ENCODE measurements around the gene TMEM91.

Gene TMEM91

DNA sequence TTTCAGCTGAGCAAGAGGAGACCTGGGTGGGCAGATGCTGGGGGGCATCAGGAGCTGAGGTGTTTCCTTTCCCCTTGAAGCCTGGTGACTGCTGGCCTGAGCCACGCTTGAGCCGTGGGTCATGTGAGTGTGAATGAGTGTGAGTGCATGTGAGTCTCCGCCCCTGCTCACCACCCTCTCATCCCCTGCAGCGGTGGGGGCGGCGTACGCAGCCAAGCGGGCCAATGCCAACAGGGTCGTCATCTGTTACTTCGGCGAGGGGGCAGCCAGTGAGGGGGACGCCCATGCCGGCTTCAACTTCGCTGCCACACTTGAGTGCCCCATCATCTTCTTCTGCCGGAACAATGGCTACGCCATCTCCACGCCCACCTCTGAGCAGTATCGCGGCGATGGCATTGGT, 45.6 kb downstream of the TMEM91 start:
- TF ChIP-seq EZH2phosphoT487 (IDR thresholded peaks at IDR 0.05; ENCODE audit: low read length) (no peak), EZH2 (optimal IDR thresholded peaks at IDR 0.05; ENCODE audit: low read depth, low read length) (no peak)
- TF ChIP-seq, protein P1, sequence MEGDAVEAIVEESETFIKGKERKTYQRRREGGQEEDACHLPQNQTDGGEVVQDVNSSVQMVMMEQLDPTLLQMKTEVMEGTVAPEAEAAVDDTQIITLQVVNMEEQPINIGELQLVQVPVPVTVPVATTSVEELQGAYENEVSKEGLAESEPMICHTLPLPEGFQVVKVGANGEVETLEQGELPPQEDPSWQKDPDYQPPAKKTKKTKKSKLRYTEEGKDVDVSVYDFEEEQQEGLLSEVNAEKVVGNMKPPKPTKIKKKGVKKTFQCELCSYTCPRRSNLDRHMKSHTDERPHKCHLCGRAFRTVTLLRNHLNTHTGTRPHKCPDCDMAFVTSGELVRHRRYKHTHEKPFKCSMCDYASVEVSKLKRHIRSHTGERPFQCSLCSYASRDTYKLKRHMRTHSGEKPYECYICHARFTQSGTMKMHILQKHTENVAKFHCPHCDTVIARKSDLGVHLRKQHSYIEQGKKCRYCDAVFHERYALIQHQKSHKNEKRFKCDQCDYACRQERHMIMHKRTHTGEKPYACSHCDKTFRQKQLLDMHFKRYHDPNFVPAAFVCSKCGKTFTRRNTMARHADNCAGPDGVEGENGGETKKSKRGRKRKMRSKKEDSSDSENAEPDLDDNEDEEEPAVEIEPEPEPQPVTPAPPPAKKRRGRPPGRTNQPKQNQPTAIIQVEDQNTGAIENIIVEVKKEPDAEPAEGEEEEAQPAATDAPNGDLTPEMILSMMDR (IDR thresholded peaks at IDR 0.05; ENCODE audit: low read length), result no peak
- H3K9ac ChIP-seq (ENCODE audit: low read length), result no peak overlapping the region
- H3K9me2 ChIP-seq (replicated peaks; ENCODE audit: insufficient read depth, low read length), result no peaks in the 10 kb centered on the region
- H3K4me1 ChIP-seq (ENCODE audit: low read length), result no peaks in the 10 kb centered on the region
- H3F3A ChIP-seq (ENCODE audit: insufficient read depth, low read length), result no peaks in the 10 kb centered on the region
- H3K9me3 ChIP-seq (replicated peaks; ENCODE audit: insufficient read depth, low read length), result no peaks in the 10 kb centered on the region
- no peak overlapping the region for H2AFZ ChIP-seq (ENCODE audit: low read length)
- no peaks in the 10 kb centered on the region for H3K27me3 ChIP-seq (replicated peaks; ENCODE audit: insufficient read depth, low read length)
- no peak overlapping the region for H3K27ac ChIP-seq (ENCODE audit: low read length)
- H3K4me2 ChIP-seq (ENCODE audit: low read depth, low read length), result no peak overlapping the region
- no peaks in the 10 kb centered on the region for H3K79me2 ChIP-seq (ENCODE audit: low read length)
- no peak overlapping the region for H3K4me3 ChIP-seq (ENCODE audit: low read length)
- DNase-seq, result no peak
- H4K20me1 ChIP-seq (ENCODE audit: insufficient read depth, low read length), result no peaks in the 10 kb centered on the region
- H3K36me3 ChIP-seq (replicated peaks; ENCODE audit: insufficient read depth, low read length), result no peaks in the 10 kb centered on the region

- Histone ChIP-seq H2AFZ (ENCODE audit: low read length) (no peak overlapping the region), H3K27ac (ENCODE audit: low read length) (no peak overlapping the region), H4K20me1 (ENCODE audit: insufficient read depth, low read length) (no peaks in the 10 kb centered on the region), H3K36me3 (replicated peaks; ENCODE audit: insufficient read depth, low read length) (no peaks in the 10 kb centered on the region), H3K9me3 (replicated peaks; ENCODE audit: insufficient read depth, low read length) (no peaks in the 10 kb centered on the region), H3K4me1 (ENCODE audit: low read length) (no peaks in the 10 kb centered on the region), H3K4me3 (ENCODE audit: low read length) (no peak overlapping the region), H3K27me3 (replicated peaks; ENCODE audit: insufficient read depth, low read length) (no peaks in the 10 kb centered on the region), H3K9ac (ENCODE audit: low read length) (no peak overlapping the region), H3F3A (ENCODE audit: insufficient read depth, low read length) (no peaks in the 10 kb centered on the region), H3K4me2 (ENCODE audit: low read depth, low read length) (no peak overlapping the region), H3K9me2 (replicated peaks; ENCODE audit: insufficient read depth, low read length) (no peaks in the 10 kb centered on the region), H3K79me2 (ENCODE audit: low read length) (no peaks in the 10 kb centered on the region)
- TF ChIP-seq EZH2phosphoT487 (IDR thresholded peaks at IDR 0.05; ENCODE audit: low read length), result no peak
- DNase-seq, result no peak
Observed at GRCh38 chr19:41422456-41422855, 46.1 kb downstream of the TMEM91 start.

GRCh38 chr19:41422955-41423354, 46.6 kb downstream of the TMEM91 start:
- DNase-seq, result no peak
- H3K9me3 ChIP-seq (replicated peaks; ENCODE audit: insufficient read depth, low read length), result no peaks in the 10 kb centered on the region
- TF ChIP-seq, protein P1 (IDR thresholded peaks at IDR 0.05; ENCODE audit: low read length), result no peak
- TF ChIP-seq EZH2phosphoT487 (IDR thresholded peaks at IDR 0.05; ENCODE audit: low read length) (no peak), EZH2 (optimal IDR thresholded peaks at IDR 0.05; ENCODE audit: low read depth, low read length) (no peak)
- H3K27me3 ChIP-seq (replicated peaks; ENCODE audit: insufficient read depth, low read length), result no peaks in the 10 kb centered on the region
- H3K4me1 ChIP-seq (ENCODE audit: low read length), result no peaks in the 10 kb centered on the region
- no peak overlapping the region for H2AFZ ChIP-seq (ENCODE audit: low read length)
- no peak overlapping the region for H3K9ac ChIP-seq (ENCODE audit: low read length)
- no peak overlapping the region for H3K4me2 ChIP-seq (ENCODE audit: low read depth, low read length)
- no peaks in the 10 kb centered on the region for H3F3A ChIP-seq (ENCODE audit: insufficient read depth, low read length)
- H3K9me2 ChIP-seq (replicated peaks; ENCODE audit: insufficient read depth, low read length), result no peaks in the 10 kb centered on the region
- no peaks in the 10 kb centered on the region for H3K79me2 ChIP-seq (ENCODE audit: low read length)
- no peak overlapping the region for H3K27ac ChIP-seq (ENCODE audit: low read length)
- no peak overlapping the region for H3K4me3 ChIP-seq (ENCODE audit: low read length)
- H3K36me3 ChIP-seq (replicated peaks; ENCODE audit: insufficient read depth, low read length), result no peaks in the 10 kb centered on the region
- no peaks in the 10 kb centered on the region for H4K20me1 ChIP-seq (ENCODE audit: insufficient read depth, low read length)

DNA sequence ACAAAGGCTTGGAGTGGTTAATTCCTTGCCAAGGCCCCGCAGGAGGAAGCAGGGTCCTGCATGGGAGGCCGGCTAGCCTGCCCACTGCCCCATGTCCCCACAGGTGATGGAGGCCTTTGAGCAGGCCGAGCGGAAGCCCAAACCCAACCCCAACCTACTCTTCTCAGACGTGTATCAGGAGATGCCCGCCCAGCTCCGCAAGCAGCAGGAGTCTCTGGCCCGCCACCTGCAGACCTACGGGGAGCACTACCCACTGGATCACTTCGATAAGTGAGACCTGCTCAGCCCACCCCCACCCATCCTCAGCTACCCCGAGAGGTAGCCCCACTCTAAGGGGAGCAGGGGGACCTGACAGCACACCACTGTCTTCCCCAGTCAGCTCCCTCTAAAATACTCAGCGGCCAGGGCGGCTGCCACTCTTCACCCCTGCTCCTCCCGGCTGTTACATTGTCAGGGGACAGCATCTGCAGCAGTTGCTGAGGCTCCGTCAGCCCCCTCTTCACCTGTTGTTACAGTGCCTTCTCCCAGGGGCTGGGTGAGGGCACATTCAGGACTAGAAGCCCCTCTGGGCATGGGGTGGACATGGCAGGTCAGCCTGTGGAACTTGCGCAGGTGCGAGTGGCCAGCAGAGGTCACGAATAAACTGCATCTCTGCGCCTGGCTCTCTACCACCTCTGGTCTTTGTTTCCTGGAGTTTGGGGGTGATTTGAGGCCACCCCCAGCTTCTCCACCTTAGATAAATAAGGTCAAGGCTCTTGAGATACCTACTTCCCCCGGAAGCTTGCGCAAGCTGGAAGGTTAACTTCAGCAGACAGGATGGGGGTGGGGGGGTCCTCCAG, 48.2 kb downstream of the TMEM91 start:
- H3K9ac ChIP-seq (ENCODE audit: low read length), result no peak overlapping the region
- no peaks in the 10 kb centered on the region for H4K20me1 ChIP-seq (ENCODE audit: insufficient read depth, low read length)
- no peak overlapping the region for H3K4me3 ChIP-seq (ENCODE audit: low read length)
- TF ChIP-seq EZH2 (optimal IDR thresholded peaks at IDR 0.05; ENCODE audit: low read depth, low read length) (no peak), EZH2phosphoT487 (IDR thresholded peaks at IDR 0.05; ENCODE audit: low read length) (no peak)
- TF ChIP-seq, protein P1 (IDR thresholded peaks at IDR 0.05; ENCODE audit: low read length), result no peak
- H3K36me3 ChIP-seq (replicated peaks; ENCODE audit: insufficient read depth, low read length), result no peaks in the 10 kb centered on the region
- H3K4me2 ChIP-seq (ENCODE audit: low read depth, low read length), result no peak overlapping the region
- H3K9me3 ChIP-seq (replicated peaks; ENCODE audit: insufficient read depth, low read length), result no peaks in the 10 kb centered on the region
- no peak overlapping the region for H2AFZ ChIP-seq (ENCODE audit: low read length)
- no peaks in the 10 kb centered on the region for H3K9me2 ChIP-seq (replicated peaks; ENCODE audit: insufficient read depth, low read length)
- no peaks in the 10 kb centered on the region for H3F3A ChIP-seq (ENCODE audit: insufficient read depth, low read length)
- no peak overlapping the region for H3K27ac ChIP-seq (ENCODE audit: low read length)
- no peak for DNase-seq
- H3K79me2 ChIP-seq (ENCODE audit: low read length), result no peaks in the 10 kb centered on the region
- no peaks in the 10 kb centered on the region for H3K4me1 ChIP-seq (ENCODE audit: low read length)
- no peaks in the 10 kb centered on the region for H3K27me3 ChIP-seq (replicated peaks; ENCODE audit: insufficient read depth, low read length)
